Cardiac septum (tissue), 1 donor: Measurements from ENCODE around the gene PLEKHA7. TPM values are rescaled to one million over a fixed set of nuclear protein-coding genes. Genes with fewer than 3 reads are reported as not detected.
"Not testable (repeated sequence)": the region's sequence is repeated elsewhere in the genome, so short reads cannot be mapped to it uniquely, and the experiment has no call there.

Source experiments
- DNase-seq: peaks from one replicate; pipeline ENCODE4 v3.0.0-alpha.2; 2020; ENCODE audit warnings: low spot score
- intact Hi-C: fragments of 100-400 bp; cut with DNase I; formaldehyde crosslinking; loops from one replicate; pipeline ENCODE4 v1.14.0; 2022
- total RNA-seq: library from RNA; stranded (reverse); fragmentation: NEBNext Ultra II Directional; extraction: Animal tissue kit (Norgen Biotek cat#: 25700); gene quantifications from one replicate; pipeline ENCODE4 v1.2.1, GENCODE V29; 2021
- donor health status: DM: no; HTN: no; CAD: no.

Gene PLEKHA7
- total RNA-seq, 1 donor from 2014 or later: 77.1 TPM

DNA sequence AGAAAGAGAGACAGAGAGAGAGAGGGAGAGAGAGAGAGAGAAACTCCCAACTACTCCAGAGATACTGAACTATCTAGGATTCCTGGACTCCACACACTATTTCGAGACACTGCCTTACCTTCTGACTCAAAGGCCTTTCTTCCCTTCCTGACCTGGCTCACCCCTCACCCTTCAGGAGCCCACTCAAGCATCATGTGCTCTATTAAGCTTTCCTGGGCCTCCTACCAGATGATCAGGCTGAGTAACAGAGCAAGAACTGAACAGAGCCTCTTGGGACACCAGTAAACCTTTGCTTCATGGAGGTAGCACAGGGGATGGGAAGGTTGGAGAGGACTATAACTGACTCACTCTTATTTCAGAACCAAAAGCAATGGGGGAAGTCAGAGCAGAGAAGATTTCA lies 31.4 kb downstream of the PLEKHA7 start:
- no peak for DNase-seq
- intact Hi-C loops: no loop called here

DNA sequence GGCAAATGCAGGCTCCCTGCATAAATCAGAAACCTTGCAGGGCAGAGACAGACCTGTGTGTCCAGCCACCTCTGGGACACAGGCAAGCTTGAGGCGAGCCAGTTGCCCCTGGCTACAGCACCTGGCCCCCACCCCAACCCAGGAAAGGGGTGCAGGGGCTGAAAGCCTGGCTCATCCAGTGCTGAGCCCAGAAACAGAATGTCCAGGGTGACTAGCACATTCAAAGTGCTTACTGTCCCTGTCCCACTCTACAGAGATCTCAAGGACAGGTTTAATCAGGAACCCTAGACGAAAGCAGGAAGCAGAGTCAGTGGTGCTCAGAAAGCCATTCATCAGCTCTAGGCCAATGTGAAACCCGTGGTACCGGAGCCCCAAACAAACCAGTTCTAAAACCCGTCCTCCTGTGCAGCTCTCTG lies 31.9 kb downstream of the PLEKHA7 start:
- intact Hi-C loops: no loop called here

DNA sequence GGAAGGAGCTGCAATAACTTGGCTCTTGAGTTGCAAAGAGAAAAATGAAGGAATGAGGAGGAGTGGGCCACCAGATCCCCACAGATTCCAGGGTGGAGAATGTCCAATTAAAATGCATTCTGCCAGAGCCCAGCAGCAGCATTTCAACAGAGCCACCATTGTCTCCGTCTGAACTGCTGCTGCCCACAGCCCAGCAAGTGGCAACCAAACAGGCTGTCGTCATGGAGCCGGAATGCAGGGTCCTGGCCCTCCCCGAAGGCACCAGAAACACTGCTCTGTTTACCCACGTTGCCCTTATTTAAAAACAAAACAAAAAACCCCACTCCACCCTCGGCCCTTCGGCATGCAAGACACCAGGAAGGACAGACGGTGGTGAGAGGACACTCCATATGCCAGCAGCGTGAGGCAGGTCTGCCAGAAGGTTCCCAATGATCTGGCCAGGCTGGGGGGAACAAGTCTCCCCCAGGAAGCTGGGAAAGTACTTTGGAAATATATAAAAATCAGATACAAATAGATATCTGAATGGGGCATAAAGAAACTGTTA lies 32.5 kb downstream of the PLEKHA7 start:
- DNase-seq: no peak
- intact Hi-C loops: no loop called here

More for the DNA sequence above, 31.9 kb downstream of the PLEKHA7 start:
- DNase-seq: no peak

DNA sequence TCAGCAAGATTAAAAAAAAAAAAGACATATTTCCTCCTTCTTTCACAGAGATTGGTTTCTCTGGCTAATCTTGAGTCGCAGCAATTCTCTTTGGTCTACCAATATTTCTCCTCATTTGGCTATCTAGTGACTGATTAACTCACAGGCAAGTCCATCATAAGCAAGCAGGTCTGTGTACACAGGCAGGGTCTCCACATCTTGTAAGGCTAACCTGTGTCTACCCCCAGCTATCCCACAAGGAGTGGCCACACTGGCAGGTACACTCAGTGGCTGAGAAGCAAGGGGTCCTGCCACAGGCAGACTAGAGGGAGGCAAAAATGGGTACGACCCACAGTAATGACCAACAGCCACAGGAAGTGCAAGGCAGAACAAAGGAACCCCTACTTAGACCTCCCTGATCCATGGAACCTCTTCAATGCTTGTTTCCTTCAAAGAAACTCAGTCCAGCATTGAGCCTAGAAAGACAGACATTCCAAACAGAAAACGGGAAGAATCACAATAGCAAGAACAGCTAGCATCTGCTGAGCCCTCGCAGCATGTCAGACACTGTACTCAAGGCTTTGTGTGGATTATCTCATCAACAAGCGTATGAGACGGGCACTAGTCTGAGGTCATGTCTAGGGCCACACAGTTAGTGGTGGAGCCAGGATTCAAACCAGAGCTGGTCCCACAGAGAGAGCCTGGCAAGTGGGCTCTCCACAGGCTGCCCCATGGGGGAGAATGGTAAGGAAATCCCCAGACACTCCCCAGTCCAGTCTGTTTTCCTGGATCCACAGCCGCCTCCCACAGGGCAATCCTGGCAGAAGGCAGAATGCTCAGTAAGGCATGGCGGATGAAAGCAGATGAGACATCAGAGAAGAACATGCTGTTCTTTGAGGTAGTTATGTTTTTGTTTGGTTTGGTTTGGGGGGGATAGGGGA lies 34.3 kb downstream of the PLEKHA7 start:
- no peak for DNase-seq
- intact Hi-C loops: no loop called here

DNA sequence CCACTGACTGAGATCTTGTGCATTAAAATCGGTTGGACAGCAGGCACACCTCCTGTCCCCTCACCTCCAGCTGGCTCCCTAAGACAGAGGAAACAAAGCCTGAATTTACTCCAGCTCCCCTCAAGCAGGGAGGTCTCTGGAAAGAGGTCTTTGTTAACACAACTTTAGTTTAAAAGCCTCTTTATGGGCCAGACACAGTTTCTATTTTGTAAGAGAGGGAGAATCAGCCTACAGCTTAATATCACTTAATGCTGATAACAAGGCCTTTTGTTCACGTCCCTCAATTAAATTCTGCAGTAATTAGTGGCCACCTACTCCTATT lies 36.3 kb downstream of the PLEKHA7 start:
- intact Hi-C loops: no loop called here
- peak; percentile 7 for DNase-seq

DNA sequence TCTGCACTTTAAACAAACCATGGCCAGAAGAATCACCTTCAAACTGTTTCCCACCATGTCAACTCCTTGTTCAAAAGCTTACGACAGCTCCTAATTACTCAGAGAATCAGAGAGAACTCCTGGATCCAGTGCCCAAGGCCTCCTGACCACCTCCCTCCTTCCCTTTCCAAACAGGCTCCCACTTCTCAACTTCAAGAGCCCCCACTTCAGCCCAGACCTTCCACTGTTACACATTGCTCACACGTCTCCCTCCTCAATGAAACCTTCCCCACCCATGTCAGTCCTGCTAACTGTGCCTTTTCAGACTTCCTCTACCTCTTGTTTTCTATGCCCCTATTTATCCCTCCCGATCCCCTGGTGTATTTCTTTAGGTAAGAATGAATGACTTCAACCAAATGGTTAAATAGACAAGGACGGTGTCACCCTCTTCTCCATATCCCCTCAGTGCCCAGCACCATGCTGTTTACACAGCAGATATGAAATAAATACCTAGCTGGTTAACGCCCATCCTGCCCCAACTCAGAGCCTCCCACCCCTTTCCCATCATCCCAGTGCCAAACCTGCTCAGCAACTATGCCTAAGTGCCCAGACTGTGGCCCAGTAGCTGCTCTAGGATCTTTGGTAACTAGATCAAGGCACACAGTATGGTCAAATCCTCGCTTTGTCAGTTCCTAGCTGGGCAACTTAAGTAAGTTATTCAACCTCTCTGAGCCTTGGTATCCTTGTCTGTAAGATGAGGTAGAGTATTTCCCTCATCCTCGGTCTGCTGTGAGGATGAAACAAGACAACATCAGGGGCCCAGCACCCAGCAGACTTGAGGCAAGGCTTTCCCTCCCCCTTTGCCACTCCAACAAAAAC lies 36.8 kb downstream of the PLEKHA7 start:
- DNase-seq: no peak
- intact Hi-C loops: no loop called here

DNA sequence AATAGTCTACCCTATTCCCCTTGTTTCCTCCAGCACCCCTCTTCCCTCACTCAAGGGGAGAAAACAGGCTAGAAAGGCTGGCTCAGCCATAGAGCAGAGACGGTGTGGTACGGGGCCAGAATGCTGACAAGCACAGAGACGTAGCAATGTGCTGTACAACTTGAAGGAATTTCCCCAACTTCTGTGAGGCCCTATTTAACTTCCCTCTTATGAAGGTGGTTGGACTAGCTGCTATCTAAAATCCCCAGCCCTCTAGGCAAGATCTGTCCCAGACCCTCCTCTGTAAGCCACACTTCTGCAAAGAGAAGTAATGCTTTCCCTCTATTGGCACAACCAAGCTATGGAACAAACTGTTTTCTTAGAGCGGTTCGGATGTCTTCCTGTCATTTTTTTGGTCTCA lies 37.8 kb downstream of the PLEKHA7 start:
- DNase-seq: no peak
- intact Hi-C loops: no loop called here

DNA sequence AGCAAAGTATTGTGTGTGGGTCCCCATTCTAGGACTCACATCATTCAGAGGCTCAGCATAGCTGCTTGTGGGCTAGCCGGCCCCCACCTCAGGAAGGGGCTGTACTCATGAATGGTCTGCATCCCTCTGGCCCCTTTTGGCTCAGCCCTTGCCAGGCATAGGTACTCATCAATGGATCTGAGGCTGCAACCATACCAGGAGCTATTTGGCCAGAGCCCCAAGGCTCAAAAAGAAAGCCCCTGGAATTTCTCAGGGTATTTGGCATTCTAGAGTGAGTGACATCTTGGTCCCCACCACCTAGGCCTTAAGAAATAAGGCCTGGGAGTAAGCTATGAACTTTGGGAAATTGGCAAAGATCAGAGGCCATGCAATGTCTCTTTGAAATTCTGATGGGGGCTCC lies 38.3 kb downstream of the PLEKHA7 start:
- intact Hi-C loops: no loop called here

DNA sequence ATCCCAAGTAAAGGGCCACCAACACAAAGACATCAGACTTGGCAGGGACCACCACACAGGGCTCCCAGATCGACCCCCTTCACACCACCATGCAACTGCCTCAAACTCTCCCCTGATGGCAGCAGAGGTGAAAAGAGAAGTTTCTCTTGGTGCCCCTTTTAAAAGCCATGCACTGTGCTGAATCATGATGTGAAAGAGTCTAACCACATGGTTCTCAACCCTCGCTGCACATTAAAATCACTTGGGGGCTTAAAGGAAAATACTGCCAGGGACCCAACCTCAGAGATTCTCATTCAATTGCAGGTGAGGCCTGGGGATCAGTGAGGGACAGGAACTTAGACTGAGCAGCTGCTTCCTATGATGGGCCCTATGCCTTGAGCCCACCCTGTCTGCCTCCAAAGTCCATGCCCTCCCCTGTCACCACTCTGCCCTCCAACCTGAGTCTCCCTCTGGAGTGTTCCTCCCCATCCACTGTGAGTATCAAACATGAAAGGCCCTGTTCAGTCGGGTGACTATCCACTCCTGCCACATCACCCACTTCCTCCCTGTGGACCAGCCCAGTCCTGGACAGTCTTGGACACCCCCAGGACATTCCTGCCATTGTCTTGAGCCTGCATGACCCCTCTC lies 40.8 kb downstream of the PLEKHA7 start:
- no peak for DNase-seq
- intact Hi-C loops: no loop called here

More for the DNA sequence above, 38.3 kb downstream of the PLEKHA7 start:
- no peak for DNase-seq

DNA sequence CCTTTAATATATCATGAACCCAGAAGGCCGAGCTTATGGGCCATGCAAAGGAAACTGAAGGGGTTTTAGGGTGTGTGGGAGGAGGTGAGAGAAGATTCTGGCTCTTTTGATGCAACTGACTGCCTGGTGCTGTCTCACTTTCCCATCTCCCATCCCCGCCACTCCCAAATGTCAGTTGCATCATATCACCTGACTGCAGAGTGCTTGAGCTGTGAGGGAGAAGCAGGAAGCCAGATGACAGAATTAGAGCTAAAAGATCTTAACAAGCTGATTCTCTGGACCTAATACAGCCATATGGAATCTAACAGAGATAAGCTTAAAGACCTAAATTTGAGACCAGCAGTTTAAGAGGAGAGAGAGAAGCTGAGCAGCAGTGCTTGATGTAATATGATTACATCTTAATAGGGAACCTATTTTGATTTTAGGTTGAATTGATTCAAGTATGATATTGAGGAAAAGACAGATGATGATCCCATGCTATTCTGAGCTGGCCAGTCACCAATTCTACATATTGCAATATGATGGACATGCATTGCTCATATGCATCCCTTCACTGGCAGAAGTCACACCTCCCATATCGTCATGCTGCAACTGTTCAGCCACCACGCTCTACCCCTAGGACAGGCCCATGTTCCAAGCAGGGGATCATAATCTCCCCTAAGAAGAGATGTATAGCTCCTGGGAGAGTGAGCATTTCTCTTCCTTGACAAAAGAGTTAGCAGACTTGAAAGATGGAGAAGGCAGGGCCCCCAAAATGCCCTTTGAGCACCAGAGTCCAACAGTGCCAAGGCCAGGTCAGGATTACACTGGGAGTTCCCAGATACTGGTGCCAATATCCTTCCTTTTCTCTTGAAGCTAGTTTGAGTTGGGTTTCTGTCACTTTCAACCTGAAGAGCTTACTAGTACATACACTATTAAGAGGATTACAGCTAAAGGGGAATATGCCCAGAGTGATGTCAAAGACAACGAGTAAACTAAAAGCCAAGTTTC lies 44.9 kb downstream of the PLEKHA7 start:
- DNase-seq: no peak
- intact Hi-C loops: no loop called here

DNA sequence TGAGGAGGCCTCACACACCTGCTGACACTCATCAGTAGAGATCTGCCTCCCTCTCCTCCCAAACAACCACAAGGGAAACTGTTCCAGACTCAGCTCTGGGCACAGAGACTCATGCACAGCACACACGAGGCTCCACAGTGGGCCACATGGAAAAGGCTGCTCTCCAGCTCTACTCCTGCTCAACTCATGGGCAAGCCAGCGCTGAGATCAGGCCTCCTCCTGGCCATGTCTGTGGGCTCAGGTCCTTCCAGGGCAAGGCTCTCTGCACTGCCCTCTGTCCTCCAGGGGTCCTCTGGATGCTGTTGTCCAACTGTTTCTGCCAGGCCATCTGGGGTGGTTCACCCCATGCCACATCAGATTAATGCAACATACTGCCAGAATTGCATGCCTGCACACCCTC lies 46.0 kb downstream of the PLEKHA7 start:
- intact Hi-C loops: no loop called here

DNA sequence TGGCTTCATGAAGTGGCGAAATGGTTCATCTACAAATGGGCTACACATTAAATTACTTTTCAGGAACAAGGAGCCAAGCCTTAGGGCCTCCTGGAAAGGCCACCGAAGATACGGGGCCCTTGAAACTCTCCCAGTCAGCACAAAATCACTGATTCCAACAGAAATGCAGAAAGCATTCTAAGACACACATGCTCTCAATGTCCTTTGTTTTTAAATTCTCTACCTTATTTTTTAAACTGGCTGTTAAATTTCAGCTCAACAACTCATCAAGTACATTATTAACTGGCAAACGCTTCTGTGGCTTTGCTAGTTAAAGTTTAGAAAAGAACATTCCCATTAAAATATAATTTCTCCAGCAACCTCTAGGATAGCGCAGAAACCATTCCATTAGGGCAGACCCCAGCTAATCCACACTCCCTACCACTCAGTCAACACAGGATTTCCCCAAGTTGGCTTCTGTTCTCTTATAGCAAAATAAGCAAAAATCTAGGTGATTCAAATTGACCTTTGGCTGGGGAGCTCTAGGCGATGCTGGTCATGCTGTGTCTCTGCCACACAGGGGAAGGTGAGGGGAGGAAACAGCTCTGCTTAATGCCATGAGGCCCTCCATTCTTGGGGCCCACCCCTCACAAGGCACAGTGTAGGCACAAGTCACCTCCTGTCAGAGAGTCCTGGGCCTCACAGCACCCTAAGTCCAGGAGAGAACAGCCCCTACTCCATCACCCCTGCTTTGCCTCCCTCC lies 47.1 kb downstream of the PLEKHA7 start:
- intact Hi-C loops: no loop called here
- DNase-seq: no peak

More for the DNA sequence above, 46.0 kb downstream of the PLEKHA7 start:
- no peak for DNase-seq

DNA sequence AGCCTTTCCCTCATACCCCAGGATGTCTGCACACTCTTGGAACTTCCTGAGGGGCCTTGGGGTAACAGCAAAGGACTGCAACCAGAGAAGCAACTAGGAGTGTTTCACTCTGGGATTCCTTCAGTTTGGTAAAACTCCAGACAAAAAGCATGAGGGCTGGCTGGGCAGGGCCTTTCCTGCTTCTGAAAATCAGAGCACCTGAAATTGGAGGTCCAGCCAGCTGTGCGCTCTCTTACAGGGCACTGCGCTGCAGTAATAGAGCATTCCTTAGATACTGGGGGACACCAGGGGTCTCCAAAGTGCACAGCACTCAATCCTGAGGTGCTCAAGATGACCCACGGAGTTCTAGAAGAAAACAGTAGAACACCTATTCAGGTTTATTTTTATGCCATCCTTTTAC lies 49.7 kb downstream of the PLEKHA7 start:
- no peak for DNase-seq
- intact Hi-C loops: no loop called here

DNA sequence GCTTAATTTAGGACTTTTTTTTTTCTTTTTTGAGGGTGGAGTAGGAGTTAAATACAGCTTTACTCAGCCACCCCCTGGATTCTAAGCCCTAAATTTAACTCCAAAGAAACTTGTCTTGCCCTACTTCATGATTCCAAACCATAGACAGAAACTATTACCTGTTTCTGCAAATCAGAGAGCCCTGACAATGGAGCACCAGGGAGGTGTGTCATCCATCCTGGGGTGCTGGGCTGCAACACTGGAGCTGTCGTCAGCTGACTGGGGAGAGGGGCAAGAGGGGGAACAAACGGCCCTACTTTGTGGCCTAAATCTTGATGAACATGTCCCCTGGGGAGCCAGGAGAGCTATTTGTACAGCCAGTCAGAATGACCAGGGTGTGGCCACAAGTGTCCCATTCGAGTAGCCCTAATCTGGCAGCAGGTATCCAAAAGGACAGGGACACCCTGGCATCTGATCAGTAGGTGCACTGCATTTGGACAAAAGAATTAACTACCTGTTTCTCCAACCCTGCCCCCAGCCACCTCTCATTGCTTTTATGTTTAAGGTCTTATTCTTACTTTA lies 50.8 kb downstream of the PLEKHA7 start:
- intact Hi-C loops: no loop called here
- DNase-seq: no peak

DNA sequence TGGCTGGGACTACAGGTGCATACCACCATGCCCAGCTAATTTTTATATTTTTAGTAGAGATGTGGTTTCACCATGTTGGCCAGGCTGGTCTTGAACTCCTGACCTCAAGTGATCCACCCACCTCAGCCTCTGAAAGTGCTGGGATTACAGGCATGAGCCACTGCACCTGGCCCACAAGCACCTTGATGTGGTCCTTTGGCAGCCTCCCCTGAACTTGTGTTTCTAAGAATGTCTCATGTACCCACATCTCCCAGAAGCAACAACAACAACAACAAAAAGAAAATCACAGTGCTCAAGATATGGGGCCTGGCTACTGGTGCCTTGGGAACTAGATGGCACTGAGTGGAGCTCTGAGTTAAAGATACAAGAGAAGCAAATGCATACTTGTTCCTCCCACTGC lies 51.6 kb downstream of the PLEKHA7 start:
- intact Hi-C loops, DNase-seq: not testable (repeated sequence)

DNA sequence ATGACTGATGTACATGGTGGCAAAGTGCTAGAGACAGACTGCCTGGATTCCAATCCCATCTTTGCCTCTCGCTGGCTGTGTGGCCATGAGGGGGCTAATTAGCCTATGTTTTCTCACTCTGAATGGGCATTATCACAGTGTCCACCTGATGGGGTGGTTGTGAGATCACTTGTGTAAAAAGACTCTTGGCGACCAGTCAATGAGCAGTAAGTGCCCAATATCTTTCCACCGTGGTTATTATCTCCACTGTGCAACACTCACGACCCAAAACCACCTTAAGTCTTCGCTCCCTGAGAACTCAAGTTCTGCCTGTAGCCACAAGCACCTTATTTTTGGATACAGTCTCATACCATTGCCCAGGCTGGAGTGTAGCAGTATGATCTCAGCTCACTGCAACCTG lies 52.1 kb downstream of the PLEKHA7 start:
- no peak for DNase-seq
- intact Hi-C loops: no loop called here

DNA sequence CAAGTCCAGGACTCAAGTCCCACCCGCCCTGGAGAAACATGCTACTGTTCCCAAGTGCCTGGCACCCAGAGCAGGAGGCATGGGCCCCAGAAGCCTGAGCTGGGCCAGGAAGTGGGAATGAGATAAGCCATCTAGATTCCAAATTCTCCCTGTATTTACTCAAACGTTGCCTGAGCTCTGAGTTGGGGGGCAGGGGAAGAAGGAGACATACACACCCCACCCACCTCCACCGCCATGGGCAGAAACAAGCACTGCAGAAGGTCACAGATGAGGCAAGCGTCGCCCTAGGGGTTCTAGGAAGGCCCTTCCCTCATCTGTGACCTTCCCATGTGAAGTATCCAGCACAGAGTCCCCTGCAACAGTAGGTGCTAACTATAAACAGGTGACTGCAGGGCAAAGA lies 54.0 kb downstream of the PLEKHA7 start:
- intact Hi-C loops: no loop called here
- DNase-seq: no peak

DNA sequence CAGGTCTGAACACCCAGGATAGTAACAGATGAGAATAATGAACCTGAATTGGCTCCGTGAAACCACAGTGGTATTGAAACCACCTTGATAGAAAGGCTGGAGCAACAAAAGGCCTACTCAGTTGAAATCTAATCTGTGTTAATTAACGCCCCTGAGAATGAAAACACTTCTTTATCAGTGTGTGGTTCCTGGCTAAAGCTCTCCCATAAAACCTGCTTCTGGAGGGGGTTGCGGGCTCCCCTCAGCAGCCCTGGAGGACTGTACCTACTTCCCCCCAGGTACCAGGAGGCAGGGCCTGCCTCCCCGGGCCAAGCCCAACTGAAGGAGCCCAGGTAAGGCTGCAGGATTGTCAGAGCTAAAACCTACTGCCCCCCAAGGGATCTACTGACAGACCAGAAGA lies 54.6 kb downstream of the PLEKHA7 start:
- DNase-seq: no peak
- intact Hi-C loops: no loop called here
